ENCODE results near the gene F2RL3.

Gene F2RL3

DNA sequence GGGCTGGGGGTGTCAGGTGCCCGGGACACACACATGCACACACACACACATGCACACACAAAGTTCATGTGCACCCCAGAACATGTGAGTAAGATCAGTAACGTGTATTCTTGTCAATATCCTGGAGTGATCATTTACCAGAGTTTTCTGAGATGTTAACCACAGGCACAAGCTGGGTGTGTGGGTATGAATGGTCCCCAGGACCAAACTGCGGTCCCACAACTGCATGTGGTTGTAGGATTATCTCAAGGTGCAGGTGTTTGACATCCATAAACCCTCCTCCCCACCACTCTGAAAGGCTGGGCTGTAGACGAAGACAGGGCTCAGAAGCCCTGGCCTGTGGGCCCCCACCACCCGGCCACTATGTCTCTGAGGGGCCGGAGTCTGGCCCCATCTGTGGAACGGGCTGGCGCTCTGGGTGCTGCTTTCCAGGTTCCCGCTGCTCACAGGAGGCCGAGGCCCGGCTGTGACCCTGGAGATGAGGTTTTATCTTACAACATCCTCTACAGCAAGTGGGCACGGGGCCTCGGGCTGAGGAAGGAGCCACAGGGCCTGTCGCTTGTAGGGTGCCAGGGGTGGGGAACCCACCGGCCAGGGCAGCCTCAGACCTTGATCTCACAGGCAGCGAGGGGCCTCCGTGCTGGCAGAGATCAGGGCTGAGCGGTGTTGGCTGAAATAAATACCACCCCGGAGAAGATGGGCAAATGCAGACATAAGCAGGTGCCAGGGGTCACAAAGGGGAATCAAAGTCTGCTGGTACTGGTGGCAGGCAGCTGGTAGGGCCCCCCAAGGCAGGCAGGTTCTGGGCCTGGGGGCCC lies 4.3 kb downstream of the F2RL3 start:
- no peak for DNase-seq (ENCODE audit: low read depth in 4 of 4, low spot score in 1 of 4)

DNA sequence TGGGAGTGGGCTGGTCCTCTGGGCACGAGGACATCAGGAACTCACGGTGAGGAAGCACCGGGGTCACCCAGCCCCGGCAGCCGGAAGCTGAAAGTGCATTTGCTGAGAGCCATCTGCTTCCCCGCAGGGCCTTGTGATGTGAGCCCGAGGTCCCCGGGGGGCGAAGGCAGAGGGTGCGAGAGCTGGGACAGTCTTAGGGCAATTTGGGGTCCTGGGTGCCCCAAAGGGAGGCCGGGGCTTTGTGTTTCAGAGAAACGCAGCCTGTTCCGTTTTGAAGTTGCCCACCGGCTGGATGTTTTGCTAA lies 4.8 kb downstream of the F2RL3 start:
- no peak for DNase-seq (ENCODE audit: low read depth in 4 of 4, low spot score in 1 of 4)

GRCh38 chr19:16894080-16894479 lies 5.3 kb downstream of the F2RL3 start:
- DNase-seq (ENCODE audit: low read depth in 4 of 4, low spot score in 1 of 4): no peak

DNA sequence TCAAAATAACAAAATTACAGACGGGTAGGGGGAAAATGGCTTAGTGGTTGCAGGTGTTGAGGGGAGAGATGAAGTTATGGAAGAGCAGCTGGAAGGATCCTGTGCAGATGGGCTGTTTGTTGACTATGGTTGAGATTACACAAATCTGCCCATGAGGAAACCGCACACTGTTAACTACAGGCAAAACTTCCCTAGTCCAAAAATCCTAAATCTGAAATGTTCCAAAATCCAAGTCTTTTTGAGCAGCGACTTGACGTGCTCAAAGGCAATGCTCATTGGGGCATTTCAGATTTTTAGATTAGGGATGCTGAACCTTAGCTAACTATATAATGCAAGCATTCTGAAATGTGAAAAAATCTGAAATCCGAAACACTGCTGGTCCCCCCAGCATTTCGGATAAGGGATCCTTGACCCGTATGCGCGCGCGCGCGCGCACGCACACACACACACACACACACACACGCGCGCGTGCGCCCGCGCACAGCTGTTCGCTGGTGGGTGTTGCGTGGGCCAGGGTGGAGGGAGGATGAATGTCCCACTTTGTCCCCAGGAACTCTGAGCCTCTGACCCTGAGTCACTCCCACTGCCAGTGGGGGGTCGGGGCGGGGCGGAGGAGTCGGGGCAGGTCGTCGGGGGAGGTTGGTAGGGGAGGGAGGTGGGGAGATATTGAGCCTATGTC lies 6.8 kb downstream of the F2RL3 start:
- DNase-seq (ENCODE audit: low read depth in 4 of 4, low spot score in 1 of 4): no peak

DNA sequence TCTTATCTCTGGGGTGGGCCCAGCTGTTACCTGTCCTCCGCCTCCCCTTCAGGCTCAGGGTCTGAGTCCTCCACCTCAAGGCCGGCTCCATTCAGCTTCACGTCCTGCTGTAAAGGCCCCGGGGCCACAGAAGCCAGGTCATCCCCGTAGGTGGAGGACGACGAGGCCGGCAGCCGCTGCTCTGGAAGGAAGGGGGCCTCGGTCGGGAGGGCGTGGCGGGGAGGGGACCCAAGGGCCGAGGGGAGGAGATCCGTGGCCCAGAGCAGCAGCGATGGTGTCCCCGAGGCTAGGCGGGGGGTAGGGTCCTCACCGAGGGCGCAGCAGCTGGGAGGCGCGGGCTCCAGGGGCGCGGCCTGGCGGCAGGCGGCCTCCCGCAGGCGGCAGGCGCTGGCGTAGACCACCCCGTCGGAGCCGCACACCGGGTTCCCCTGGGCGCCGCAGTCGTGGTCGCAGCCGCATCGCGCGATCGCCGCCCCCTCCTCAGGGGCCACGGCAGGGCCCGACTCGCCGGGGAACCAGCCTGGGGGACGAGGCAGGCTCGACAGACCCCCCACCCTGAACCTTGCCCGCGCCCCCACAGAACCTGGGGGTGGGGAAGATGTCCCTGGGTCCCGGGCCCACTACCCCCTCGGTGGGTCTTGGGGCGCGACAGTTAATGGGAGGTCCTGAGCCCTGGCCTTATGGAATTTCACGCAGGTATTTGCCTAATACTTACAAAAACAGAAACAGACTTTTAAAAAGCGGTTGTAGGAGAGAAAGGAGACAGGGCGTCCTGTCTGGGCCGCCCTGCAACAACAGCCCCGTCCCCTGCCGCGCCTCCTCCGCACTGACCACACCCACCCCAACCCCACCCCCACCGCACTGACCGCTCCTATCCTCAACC lies 7.6 kb downstream of the F2RL3 start:
- no peak for DNase-seq (ENCODE audit: low read depth in 4 of 4, low spot score in 1 of 4)

GRCh38 chr19:16897029-16897855 lies 8.4 kb downstream of the F2RL3 start:
- DNase-seq (ENCODE audit: low read depth in 4 of 4, low spot score in 1 of 4): peak; percentile 32 to 57 (median 38)

GRCh38 chr19:16897856-16898161 lies 9.0 kb downstream of the F2RL3 start:
- no peak for DNase-seq (ENCODE audit: low read depth in 4 of 4, low spot score in 1 of 4)

DNA sequence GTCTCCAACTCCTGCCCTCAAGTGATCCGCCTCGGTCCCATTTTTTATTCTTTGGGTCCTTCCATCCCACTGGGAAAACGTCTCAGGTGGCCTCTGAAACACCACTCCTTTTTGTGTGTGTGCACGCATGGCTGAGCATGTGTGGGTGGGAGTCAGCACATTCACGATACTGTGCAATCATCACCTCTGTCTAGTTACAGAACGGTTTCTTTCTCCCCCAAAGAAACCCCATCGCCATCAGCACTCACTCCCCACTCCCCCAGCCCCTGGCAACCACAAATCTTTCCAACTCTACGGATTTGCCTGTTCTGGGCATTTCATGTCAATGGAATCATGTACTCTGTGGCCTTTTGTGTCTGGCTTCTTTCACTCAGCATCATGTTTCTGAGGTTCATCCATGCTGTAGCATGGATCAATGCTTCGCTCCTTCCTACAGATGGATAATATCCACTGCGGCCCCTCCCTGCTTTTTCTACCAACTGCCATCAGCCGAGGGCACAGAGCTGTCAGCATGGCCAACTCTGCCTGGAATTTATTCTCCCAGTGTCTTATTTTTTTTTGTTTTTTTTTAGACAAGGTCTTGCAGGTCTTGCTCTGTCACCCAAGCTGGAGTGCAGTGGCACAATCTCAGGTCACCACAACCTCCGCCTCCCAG lies 9.7 kb downstream of the F2RL3 start:
- DNase-seq (ENCODE audit: low read depth in 4 of 4, low spot score in 1 of 4): no peak

- no peak for DNase-seq (ENCODE audit: low read depth in 4 of 4, low spot score in 1 of 4)
Measured at GRCh38 chr19:16899566-16900075, 10.8 kb downstream of the F2RL3 start.

DNA sequence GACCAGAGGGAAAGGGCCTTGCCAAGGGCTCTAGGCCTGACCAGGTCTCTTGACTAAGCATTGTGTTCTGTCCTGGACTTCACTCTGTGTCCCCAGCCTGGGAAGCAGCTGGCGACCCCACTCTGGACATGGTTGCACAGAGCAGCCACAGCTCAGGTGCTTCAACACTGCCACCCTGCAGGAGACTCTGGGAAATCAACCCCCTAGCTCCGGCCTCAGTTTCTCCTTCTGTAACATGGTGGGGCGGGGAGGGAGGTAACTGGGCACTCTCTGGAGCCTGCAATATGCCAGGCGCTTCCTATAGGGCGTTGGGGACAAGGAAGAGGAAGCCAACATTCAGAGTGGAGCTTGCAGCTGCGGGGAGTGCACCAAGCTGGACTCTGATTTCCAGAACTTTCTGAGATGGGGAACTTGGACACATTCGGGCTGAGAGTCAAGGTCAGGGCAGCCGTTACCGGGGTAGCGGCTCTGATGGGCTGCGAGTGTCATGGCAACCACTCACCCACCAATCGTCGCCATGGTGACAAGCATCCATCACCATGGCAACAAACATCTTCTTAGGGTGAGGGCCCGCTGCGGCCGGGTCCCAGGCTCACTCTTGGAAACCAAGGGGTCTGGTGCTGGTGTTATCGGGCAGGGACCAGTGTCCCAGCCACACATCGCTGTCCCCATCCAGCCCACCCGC lies 12.8 kb downstream of the F2RL3 start:
- DNase-seq (ENCODE audit: low read depth in 4 of 4, low spot score in 1 of 4): no peak

- no peak for DNase-seq (ENCODE audit: low read depth in 4 of 4, low spot score in 1 of 4)
Measured at GRCh38 chr19:16902545-16902944, 13.7 kb downstream of the F2RL3 start.

DNA sequence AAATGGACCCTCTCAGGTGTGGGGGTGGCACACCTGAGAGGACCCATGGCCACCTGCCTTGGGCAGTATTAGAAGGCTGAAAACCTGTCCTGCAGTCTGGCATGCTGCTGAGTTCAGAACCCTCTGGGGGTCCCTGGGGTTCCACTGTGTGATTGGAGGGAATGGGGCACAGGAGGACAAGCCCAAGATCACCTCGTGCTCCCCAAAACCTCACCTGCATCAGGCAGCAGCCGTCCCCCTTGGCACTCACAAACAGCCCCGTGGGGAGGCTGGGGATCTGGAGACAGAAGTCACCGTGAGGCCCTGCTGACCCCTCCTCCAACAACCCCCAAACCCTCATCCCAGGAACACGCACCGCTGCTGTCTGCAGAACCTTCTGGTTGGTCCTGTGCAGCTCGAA lies 14.5 kb downstream of the F2RL3 start:
- DNase-seq (ENCODE audit: low read depth in 4 of 4, low spot score in 1 of 4): no peak

- DNase-seq (ENCODE audit: low read depth in 4 of 4, low spot score in 1 of 4): no peak
Measured at GRCh38 chr19:16904599-16904998, 15.8 kb downstream of the F2RL3 start.

- DNase-seq (ENCODE audit: low read depth in 4 of 4, low spot score in 1 of 4): no peak
Measured at GRCh38 chr19:16908759-16909158, 20.0 kb downstream of the F2RL3 start.

- DNase-seq (ENCODE audit: low read depth in 4 of 4, low spot score in 1 of 4): no peak
Measured at GRCh38 chr19:16911046-16911445, 22.2 kb downstream of the F2RL3 start.

DNA sequence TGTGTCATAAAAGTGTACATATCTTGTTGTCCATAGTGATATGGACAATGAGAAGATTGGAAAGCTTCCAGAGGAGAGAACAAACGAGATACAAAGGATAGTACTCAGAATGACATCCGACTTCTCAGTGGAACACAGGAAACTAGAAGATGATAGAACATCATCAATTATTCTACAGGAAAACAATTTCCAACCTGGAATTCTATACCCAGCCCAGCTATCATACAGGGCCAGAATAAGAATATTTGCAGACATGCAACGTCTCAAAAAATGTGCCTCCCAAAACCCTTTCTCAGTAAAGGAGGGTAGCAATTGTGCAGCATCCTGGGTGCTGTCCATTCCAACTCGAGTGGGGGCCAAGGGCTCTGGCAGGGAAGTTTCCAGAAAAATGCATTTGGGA lies 24.0 kb downstream of the F2RL3 start:
- DNase-seq (ENCODE audit: low read depth in 4 of 4, low spot score in 1 of 4): no peak

DNA sequence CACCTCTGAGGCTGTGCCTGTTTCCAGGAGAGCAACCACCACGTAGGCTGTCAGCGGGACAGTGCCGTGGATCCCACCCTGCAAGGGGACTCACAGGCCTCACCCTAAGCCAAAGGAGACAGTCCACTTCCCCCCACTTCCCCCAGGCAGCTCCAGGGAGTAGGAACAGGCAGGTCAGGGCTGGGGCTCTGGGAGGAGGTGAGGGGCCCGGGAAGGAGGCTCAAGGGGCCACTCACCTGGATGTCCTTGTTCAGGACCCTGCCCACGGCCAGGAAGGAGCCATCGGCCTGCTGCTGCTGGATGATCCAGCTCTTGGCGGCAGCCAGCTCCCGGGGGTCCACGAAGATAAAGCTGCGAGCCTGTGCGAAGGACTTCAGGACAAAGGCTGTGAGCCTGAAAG lies 25.6 kb downstream of the F2RL3 start:
- no peak for DNase-seq (ENCODE audit: low read depth in 4 of 4, low spot score in 1 of 4)

DNA sequence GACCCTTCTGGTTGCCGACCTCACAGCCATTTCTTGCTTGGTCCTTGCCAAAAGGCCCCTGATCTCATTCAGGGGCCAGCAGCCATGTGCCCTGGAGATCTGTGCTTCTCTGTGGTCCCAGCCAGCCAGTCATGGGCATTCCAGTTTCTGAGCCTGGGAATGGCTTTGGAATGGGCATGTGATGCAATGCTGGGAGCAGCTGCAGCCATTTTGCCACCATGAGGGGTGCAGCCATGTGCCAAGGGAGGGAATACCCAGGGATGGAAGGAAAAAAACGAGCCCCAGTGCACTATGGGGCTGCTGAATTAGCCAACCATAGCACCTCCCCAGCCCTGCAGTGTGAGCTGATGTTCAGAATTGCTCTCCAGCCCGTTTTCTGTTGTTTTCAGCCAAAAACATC lies 26.3 kb downstream of the F2RL3 start:
- no peak for DNase-seq (ENCODE audit: low read depth in 4 of 4, low spot score in 1 of 4)

DNA sequence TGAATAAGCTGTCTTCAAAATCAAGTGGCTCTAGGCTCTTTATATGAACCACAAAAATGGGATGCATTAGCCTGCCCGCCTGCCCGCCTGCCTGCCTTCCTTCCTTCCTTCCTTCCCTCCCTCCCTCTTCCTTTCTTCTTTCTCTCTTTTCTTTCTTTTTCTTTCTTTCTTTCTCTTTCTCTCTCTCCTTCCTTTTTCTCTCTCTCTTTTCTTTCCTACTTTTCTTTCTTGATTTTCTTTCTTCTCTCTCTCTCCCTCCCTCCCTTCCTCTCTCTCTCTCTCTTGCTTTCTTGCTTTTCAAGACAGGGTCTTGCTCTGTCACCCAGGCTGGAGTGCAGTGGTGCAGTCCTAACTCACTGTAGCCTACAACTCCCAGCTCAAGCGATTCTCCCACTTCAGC lies 26.9 kb downstream of the F2RL3 start:
- DNase-seq (ENCODE audit: low read depth in 4 of 4, low spot score in 1 of 4): no peak

DNA sequence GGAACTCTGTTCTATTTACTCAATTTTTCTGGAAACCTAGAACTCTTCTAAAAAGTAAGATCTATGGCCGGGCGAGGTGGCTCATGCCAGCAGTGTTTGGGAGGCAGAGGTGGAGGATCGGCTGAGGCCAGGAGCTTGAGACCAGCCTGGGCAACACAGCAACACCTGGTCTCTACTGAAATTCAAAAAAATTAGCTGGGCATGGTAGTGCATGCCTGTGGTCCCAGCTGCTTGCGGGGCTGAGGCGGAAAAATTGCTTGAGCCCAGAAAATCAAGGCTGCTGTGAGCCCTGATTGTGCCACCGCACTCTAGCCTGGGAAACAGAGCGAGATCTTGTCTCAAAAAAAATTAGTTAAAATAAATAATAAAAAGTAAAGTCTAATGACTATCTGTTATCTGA lies 28.6 kb downstream of the F2RL3 start:
- DNase-seq (ENCODE audit: low read depth in 4 of 4, low spot score in 1 of 4): no peak
